GM18858 (cell line): ENCODE measurements around the gene HEXB.
"Not testable (repeated sequence)": the region's sequence is repeated elsewhere in the genome, so short reads cannot be mapped to it uniquely, and the experiment has no call there.

ENCODE experiments used
- ATAC-seq: cut with Tn5 transposase; IDR thresholded peaks from one replicate; pipeline ENCODE4 v1.9.1; 2021; ENCODE audit not compliant: unreplicated experiment

HEXB gene

GRCh38 chr5:74725331-74725730 lies 40.3 kb downstream of the HEXB start:
- no peak for ATAC-seq

GRCh38 chr5:74736759-74737158 lies 51.7 kb downstream of the HEXB start:
- ATAC-seq, result no peak

- ATAC-seq, result no peak
Measured at GRCh38 chr5:74738406-74738805, 53.4 kb downstream of the HEXB start.

- not testable (repeated sequence) for ATAC-seq
Measured at GRCh38 chr5:74748742-74749141, 63.7 kb downstream of the HEXB start.

- no peak for ATAC-seq
Measured at GRCh38 chr5:74761241-74761640, 76.2 kb downstream of the HEXB start.

GRCh38 chr5:74762599-74762998 lies 77.6 kb downstream of the HEXB start:
- ATAC-seq, result no peak

- ATAC-seq, result no peak
Measured at GRCh38 chr5:74763504-74763903, 78.5 kb downstream of the HEXB start.

GRCh38 chr5:74765201-74765600 lies 80.2 kb downstream of the HEXB start:
- ATAC-seq, result no peak

GRCh38 chr5:74765929-74766328 lies 80.9 kb downstream of the HEXB start:
- no peak for ATAC-seq

- peak; percentile 24 for ATAC-seq
Measured at GRCh38 chr5:74766418-74766848, 81.4 kb downstream of the HEXB start.

- peak; percentile 79 for ATAC-seq
Measured at GRCh38 chr5:74766849-74767578, 82.0 kb downstream of the HEXB start, which contains the start of the genes GFM2 and NSA2. Gene GFM2, minus strand, starts transcription at chr5:74767117. Its CDS starts 3,375 bp downstream, at chr5:74763742. Gene NSA2, plus strand, starts transcription at chr5:74767249. Its CDS starts 112 bp downstream, at chr5:74767361.

- peak; percentile 12 for ATAC-seq
Measured at GRCh38 chr5:74767579-74767913, 82.5 kb downstream of the HEXB start.
